BE2C (cell line): ENCODE results near the gene TRIM3.
A peak's percentile ranks its signal among the peaks of the same experiment; 100 is the strongest.

ENCODE experiments used
- DNase-seq: peaks from one replicate; pipeline ENCODE4 v3.0.0-alpha.2; 2020
- H3K27me3 ChIP-seq: fragments of 250-450 bp; sonication (Bioruptor Pico); 2 replicates; pipeline ENCODE4 v1.5.1; 2020; ENCODE audit warnings: mild to moderate bottlenecking
- H3K36me3 ChIP-seq: fragments of 250-450 bp; sonication (Bioruptor Pico); 2 replicates; pipeline ENCODE4 v1.5.1; 2020; ENCODE audit warnings: mild to moderate bottlenecking
- H3K4me1 ChIP-seq: fragments of 250-450 bp; sonication (Bioruptor Pico); 2 replicates; pipeline ENCODE4 v1.5.1; 2020
- H3K4me3 ChIP-seq: 2 replicates; pipeline ENCODE4 v1.5.1; 2011; ENCODE audit warnings: low read depth, low read length
- H3K9me3 ChIP-seq: fragments of 250-450 bp; sonication (Bioruptor Pico); 2 replicates; pipeline ENCODE4 v1.5.1; 2020
- TF ChIP-seq, protein P1 (sequence below): IDR thresholded peaks from 2 replicates; pipeline ENCODE4 v1.5.1; 2012; ENCODE audit warnings: mild to moderate bottlenecking, low read depth, low read length

The TRIM3 gene

DNA sequence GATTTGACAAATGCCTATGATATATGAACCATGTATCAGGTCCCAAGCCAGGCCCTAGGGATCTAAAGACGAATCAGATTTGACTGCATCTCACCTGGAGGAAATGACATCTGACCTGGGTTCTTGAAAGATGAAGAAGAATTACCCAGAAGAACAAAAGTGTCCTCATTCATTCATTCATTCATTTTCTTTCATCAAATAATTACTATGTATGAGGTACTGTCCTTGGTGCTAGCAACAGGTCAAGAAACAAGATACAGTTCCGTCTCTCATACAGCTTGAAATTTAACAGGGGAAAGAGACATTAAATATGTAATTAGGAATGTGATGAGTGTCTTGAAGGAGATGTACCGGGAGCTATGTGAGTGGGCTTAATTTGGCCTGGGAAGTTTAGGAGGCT, 53.1 kb downstream of the TRIM3 start:
- Histone ChIP-seq H3K9me3 (no peaks in the 10 kb centered on the region), H3K4me1 (no peaks in the 10 kb centered on the region), H3K4me3 (no peak overlapping the region), H3K27me3 (no peaks in the 10 kb centered on the region), H3K36me3 (no peaks in the 10 kb centered on the region)
- DNase-seq = no peak
- TF ChIP-seq, protein P1, sequence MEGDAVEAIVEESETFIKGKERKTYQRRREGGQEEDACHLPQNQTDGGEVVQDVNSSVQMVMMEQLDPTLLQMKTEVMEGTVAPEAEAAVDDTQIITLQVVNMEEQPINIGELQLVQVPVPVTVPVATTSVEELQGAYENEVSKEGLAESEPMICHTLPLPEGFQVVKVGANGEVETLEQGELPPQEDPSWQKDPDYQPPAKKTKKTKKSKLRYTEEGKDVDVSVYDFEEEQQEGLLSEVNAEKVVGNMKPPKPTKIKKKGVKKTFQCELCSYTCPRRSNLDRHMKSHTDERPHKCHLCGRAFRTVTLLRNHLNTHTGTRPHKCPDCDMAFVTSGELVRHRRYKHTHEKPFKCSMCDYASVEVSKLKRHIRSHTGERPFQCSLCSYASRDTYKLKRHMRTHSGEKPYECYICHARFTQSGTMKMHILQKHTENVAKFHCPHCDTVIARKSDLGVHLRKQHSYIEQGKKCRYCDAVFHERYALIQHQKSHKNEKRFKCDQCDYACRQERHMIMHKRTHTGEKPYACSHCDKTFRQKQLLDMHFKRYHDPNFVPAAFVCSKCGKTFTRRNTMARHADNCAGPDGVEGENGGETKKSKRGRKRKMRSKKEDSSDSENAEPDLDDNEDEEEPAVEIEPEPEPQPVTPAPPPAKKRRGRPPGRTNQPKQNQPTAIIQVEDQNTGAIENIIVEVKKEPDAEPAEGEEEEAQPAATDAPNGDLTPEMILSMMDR = no peak

DNA sequence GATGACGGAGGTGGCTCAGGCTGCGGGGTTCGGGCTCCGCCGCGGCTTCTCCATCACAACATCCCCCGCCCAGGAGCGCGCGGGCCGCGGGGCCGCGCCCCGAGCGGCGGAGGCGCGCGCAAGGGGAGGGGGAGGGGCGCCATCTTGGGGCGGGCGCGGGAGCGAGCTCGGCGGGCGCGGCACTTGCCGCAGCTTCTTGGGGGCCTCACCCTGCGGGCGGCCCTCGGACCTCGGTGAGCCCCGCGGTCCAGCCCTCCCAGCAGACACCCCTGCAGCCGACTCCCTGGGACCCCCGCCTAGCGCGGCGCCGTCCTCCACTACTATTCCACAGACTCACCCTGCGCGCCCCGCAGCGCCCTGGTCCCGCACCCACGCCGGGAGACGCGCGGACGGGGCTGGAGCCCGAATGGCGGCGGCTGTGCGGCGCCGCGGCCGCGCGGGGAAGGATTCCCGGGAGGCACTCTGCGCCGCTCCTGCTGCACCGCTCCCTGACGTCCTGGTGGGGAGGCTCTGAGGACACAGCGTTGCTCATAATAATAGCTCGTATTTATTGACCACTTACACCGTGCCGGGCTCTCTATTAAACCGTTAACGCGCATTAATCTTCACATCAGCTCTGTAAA, 54.6 kb downstream of the TRIM3 start, which contains the start of gene APBB1:
Gene APBB1, minus strand, starts transcription at position 86 of the 623 bp plus-strand sequence. CDS start 7,747 bp downstream, outside the sequence.
- Histone ChIP-seq H3K4me1 (no peaks in the 10 kb centered on the region), H3K4me3 (peak within 1 kb of the TSS; percentile 65), H3K9me3 (no peaks in the 10 kb centered on the region), H3K36me3 (no peaks in the 10 kb centered on the region), H3K27me3 (no peaks in the 10 kb centered on the region)
- DNase-seq = peak; percentile 66
- TF ChIP-seq, protein P1 = no peak

DNA sequence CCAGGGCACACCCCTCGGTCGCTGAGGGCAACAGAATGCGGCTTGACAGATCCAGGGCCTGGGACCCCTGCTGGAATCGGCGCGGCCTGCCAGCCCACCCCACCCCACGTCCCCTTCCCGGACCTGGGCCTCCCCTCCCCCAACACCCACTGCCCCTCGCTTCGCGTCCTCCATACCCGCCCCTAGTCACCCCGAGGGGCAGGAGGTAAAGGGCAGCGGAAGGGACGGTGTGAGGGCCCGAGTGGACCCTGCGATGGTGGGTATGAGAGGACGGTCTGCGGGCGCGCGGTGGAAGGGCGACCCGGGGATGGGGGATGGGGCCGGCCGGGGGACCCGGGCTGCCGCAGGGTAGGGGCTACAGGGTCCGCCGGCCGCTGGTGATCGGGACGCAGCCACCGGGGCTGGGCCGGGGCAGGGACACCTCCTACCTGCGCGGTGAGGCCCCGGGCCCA, 55.2 kb downstream of the TRIM3 start:
- DNase-seq = peak; percentile 32
- H3K36me3 ChIP-seq = no peaks in the 10 kb centered on the region
- no peaks in the 10 kb centered on the region for H3K4me1 ChIP-seq
- no peaks in the 10 kb centered on the region for H3K27me3 ChIP-seq
- peak overlapping the region; percentile 65 for H3K4me3 ChIP-seq
- TF ChIP-seq, protein P1 = no peak
- no peaks in the 10 kb centered on the region for H3K9me3 ChIP-seq

DNA sequence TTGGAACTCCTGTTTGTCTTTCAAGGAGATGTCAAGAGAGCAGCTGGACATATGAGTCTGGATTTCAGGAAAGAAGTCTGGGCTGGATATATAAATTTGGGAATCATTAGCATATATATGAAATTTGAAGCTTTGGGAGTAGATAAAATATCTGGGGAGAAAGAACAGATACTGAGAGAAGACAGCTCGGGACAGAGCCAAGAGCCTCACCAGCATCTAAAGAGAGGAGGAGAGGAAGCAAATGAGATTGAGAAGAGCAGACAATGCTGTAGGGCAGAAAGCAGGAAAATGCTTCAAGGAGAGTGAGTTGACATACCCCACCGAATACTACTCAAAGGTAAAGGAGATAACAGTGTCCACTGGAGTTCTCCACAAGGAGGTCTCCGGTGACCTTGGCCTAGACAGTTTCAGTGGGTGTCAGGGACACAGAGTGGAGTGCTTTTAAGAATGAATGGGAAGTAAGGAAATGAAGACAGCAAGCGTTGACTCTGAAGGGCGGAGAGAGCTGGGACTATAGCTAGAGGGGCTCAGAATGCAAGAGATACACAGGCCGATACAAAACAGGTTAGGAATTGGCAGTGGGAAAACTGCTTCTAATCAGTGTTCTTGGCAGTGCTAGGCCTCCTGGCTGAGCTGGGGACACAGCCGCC, 55.7 kb downstream of the TRIM3 start:
- no peaks in the 10 kb centered on the region for H3K4me1 ChIP-seq
- peak overlapping the region; percentile 65 for H3K4me3 ChIP-seq
- no peak for DNase-seq

DNA sequence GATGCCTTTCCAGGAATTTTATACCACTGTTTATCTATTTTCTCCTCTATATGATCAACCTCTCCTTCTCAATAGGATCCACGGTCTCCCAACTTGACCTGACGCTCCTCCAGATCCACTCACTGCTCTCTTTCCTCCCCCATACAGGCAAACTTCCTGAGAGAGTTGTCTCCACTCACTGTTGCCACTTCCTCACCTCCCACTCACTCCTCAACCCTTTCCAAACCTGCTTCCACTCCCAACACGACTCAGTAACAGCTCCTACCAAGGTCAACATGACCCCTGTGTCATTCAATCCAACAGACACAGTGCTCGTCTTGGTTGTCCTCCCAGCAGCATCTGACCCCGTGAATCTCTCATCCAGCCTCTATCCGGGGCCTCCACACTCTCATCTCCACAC, 57.9 kb downstream of the TRIM3 start:
- Histone ChIP-seq H3K27me3 (no peaks in the 10 kb centered on the region), H3K36me3 (no peaks in the 10 kb centered on the region)
- TF ChIP-seq, protein P1 = no peak

More for the DNA sequence above, 55.7 kb downstream of the TRIM3 start:
- TF ChIP-seq, protein P1 = no peak
- Histone ChIP-seq H3K9me3 (no peaks in the 10 kb centered on the region), H3K27me3 (no peaks in the 10 kb centered on the region), H3K36me3 (no peaks in the 10 kb centered on the region)

DNA sequence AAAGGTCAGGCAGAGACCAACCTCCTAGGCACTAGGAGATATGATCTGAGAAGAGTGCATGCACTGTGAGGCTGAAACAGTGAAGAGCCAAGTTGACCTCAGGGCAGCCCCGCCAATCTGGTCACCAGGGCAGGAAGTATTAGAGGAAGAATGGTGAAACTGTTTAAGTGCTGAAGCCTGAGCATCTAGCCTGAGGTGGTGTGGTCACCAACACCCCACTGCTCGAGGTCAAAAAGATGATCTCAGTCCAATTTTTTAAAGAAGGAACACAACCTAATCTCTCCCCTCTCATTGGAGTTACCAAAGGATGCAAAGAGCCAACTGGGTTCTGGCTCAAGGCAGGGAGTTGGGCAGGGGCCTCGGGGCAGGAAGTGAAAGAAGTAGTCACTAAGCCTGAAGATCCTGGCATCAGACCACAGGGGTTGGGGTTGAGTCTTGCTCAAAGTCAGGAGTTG, 58.8 kb downstream of the TRIM3 start:
- Histone ChIP-seq H3K36me3 (no peaks in the 10 kb centered on the region; the same call in 1 of the 2 replicates), H3K27me3 (no peaks in the 10 kb centered on the region), H3K4me1 (no peaks in the 10 kb centered on the region), H3K9me3 (no peaks in the 10 kb centered on the region), H3K4me3 (no peak overlapping the region)
- no peak for DNase-seq
- TF ChIP-seq, protein P1 = no peak

More for the DNA sequence above, 57.9 kb downstream of the TRIM3 start:
- Histone ChIP-seq H3K9me3 (no peaks in the 10 kb centered on the region), H3K4me1 (no peaks in the 10 kb centered on the region), H3K4me3 (no peak overlapping the region)
- no peak for DNase-seq
